ENCODE measurements around the gene KRT16.

KRT16 gene

DNA sequence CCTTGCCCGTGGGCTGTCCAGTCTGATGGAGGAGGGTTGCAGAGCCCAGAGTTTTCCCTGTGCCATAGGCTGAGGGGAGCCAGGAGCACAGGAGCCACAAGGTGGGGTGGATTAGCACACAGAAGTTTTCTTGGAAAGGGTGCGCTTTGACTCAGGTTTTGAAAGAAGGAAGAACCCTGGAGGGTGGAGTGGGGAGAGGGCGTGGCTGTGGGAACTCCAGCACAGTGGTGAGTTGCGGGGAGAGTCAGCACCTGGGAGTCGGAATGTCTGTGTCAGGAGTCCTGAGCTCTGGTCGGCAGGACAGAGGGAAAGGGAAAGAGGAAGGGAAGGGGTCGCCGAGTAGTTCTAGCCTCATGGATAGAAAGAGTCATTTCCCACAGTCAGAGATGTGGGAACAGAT, 17.0 kb downstream of the KRT16 start:
- Histone ChIP-seq H3K4me3 (ENCODE audit: low read depth, low read length) (no peak overlapping the region), H3K27me3 (no peaks in the 10 kb centered on the region), H3K9me3 (no peaks in the 10 kb centered on the region), H3K36me3 (no peaks in the 10 kb centered on the region), H3K4me1 (0 out of 2 replicates have a peak, but pooled peaks cover 7% of the 10 kb centered on the region)
- no peak for DNase-seq
- TF ChIP-seq, protein P1, sequence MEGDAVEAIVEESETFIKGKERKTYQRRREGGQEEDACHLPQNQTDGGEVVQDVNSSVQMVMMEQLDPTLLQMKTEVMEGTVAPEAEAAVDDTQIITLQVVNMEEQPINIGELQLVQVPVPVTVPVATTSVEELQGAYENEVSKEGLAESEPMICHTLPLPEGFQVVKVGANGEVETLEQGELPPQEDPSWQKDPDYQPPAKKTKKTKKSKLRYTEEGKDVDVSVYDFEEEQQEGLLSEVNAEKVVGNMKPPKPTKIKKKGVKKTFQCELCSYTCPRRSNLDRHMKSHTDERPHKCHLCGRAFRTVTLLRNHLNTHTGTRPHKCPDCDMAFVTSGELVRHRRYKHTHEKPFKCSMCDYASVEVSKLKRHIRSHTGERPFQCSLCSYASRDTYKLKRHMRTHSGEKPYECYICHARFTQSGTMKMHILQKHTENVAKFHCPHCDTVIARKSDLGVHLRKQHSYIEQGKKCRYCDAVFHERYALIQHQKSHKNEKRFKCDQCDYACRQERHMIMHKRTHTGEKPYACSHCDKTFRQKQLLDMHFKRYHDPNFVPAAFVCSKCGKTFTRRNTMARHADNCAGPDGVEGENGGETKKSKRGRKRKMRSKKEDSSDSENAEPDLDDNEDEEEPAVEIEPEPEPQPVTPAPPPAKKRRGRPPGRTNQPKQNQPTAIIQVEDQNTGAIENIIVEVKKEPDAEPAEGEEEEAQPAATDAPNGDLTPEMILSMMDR (IDR thresholded peaks at IDR 0.05; ENCODE audit: low read depth, low read length), result no peak

DNA sequence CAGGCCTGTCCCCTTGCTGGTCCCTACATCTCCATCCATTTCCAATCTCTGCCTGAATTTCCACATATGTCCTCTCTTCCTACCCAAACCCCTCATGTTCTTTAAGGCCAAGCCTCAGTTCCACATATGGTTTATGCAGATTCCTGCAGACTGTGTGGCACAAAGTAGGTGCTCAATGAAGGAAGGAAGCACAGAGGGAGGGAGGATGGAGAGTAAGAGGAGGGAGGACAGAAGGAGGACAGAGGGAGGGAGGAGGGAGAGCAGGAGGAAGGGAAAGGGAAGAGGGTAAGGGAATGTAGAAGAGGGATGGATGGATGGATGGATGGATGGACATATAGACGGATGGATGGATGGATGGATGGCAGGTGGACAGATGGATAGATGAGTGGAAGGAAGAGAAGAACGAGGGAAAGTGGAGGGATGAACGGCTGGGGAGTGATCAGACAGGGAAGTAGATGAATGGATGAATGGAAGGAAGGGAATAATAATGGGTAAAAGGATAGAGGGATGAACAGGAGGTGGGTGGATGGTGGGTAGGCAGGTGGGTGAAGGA, 18.1 kb downstream of the KRT16 start:
- Histone ChIP-seq H3K9me3 (no peaks in the 10 kb centered on the region), H3K4me1 (0 out of 2 replicates have a peak, but pooled peaks cover 7% of the 10 kb centered on the region), H3K4me3 (ENCODE audit: low read depth, low read length) (no peak overlapping the region), H3K36me3 (no peaks in the 10 kb centered on the region), H3K27me3 (no peaks in the 10 kb centered on the region)
- DNase-seq, result no peak
- TF ChIP-seq, protein P1 (IDR thresholded peaks at IDR 0.05; ENCODE audit: low read depth, low read length), result no peak

DNA sequence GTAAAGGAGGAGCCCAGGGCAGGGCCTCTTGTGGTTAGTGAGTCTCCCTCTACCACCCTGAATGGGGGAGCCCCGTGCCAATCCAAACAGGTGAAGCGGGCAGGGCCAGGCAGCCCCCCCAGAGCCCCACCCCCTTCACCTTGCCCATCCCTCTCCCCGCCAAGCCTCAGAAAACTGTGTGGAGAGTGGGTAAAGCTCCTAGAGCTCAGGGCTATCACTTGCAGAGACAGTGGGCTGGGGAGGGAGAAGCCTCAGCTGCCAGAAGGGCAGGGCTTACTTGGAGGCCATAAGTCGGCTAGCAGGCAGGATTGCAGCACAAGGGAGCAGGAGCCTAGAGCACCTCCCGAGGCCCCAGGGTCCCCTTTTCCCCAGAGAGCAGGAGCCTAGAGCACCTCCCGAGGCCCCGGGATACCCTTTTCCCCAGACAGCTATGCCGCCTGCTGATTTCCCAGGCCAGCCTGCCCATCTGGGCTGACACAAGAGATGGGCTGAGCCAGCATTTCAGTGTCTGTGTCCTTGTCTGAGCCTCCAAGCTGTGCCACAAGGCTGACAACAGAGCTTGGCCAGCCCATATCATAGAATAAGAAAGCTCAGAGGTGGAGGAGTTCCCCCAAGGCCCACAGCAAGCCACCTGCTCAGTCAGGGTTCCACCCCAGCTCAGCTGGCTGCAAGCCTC, 19.1 kb downstream of the KRT16 start:
- Histone ChIP-seq H3K4me1 (0 out of 2 replicates have a peak, but pooled peaks cover 7% of the 10 kb centered on the region), H3K36me3 (no peaks in the 10 kb centered on the region), H3K27me3 (no peaks in the 10 kb centered on the region), H3K9me3 (no peaks in the 10 kb centered on the region), H3K4me3 (ENCODE audit: low read depth, low read length) (no peak overlapping the region)
- no peak for DNase-seq
- TF ChIP-seq, protein P1 (IDR thresholded peaks at IDR 0.05; ENCODE audit: low read depth, low read length), result no peak

DNA sequence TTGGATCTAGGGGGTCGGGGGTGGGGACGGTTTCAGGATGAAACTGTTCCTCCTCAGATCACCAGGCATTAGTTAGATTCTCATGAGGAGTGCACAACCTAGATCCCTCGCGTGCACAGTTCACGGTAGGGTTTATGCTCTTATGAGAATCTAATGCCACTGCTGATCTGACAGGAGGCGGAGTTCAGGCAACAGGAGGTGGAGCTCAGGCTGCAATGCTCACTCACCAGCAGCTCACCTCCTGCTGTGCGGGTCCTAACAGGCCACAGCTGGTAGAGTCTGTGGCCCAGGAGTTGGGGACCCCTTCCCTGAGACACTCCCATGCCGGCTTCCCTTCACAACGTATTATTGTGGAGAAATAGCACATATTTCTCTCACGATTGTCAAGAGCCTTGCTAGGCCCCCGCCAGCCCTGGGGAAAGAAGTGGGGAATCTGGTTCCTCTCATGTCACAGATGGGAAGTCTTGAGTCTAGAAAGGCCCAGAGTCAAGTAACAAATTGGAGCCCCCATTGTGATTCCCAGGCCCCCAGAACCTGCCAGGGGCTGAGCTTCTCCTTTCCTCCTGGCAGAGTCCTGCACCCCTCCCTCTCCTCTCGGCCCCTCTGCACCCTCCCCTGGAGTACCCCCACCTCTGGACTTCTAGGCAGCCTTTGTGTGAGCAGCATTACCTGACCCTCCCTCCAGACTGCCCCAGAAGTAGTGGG, 19.8 kb downstream of the KRT16 start:
- Histone ChIP-seq H3K36me3 (no peaks in the 10 kb centered on the region), H3K4me3 (ENCODE audit: low read depth, low read length) (no peak overlapping the region), H3K27me3 (no peaks in the 10 kb centered on the region), H3K4me1 (0 out of 2 replicates have a peak, but pooled peaks cover 5% of the 10 kb centered on the region), H3K9me3 (no peaks in the 10 kb centered on the region)
- no peak for DNase-seq
- TF ChIP-seq, protein P1 (IDR thresholded peaks at IDR 0.05; ENCODE audit: low read depth, low read length), result no peak

DNA sequence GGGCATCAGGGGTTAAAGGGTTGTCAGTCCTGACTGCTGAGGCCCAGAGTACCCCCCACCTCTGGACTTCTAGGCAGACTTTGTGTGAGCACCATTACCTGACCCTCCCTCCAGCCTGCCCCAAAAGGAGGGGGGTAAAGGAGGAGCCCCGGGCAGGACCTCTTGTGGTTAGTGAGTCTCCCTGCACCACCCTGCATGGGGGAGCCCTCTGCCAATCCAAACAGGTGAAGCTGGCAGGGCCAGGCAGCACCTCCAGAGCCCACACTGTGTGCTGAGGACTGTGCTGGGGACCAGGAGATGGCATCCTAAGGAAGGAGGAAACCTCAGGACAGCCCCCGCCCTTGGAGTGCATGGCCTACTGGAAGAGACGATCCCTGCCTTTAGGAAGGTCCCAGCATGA, 23.3 kb downstream of the KRT16 start:
- TF ChIP-seq, protein P1 (IDR thresholded peaks at IDR 0.05; ENCODE audit: low read depth, low read length), result no peak
- Histone ChIP-seq H3K4me3 (ENCODE audit: low read depth, low read length) (no peak overlapping the region), H3K27me3 (no peaks in the 10 kb centered on the region), H3K9me3 (no peaks in the 10 kb centered on the region), H3K4me1 (no peaks in the 10 kb centered on the region), H3K36me3 (no peaks in the 10 kb centered on the region)
- no peak for DNase-seq
